ENCODE measurements around the gene PPP1R1C. TPM values are rescaled to one million over a fixed set of nuclear protein-coding genes. Genes with fewer than 3 reads are reported as not detected.

The PPP1R1C gene
- total RNA-seq, 1 donor from 2014 or later = 1.7 TPM

GRCh38 chr2:181973171-181973783, 12.4 kb upstream of the PPP1R1C start:
- Mint-ChIP-seq H3K4me3 (no peak overlapping the region), H3K4me1 (no peaks in the 10 kb centered on the region), H3K27ac (ENCODE audit: unreplicated experiment) (no peak overlapping the region), H3K27me3 (ENCODE audit: low read depth) (no peaks in the 10 kb centered on the region), H3K36me3 (ENCODE audit: low read depth) (peaks cover 3% of the 10 kb centered on the region), H3K9me3 (peaks cover 6% of the 10 kb centered on the region)
- DNase-seq (ENCODE audit: low read depth, low spot score) = no peak
- no peak for TF ChIP-seq CTCF (conservative IDR thresholded peaks at IDR 0.05)

- peaks cover 3% of the 10 kb centered on the region for H3K9me3 Mint-ChIP-seq
- no peak for DNase-seq (ENCODE audit: low read depth, low spot score)
- no peaks in the 10 kb centered on the region for H3K4me1 Mint-ChIP-seq
- no peak for TF ChIP-seq CTCF (conservative IDR thresholded peaks at IDR 0.05)
- H3K27ac Mint-ChIP-seq (ENCODE audit: unreplicated experiment) = no peak overlapping the region
- H3K36me3 Mint-ChIP-seq (ENCODE audit: low read depth) = no peaks in the 10 kb centered on the region
- H3K4me3 Mint-ChIP-seq = no peak overlapping the region
- H3K27me3 Mint-ChIP-seq (ENCODE audit: low read depth) = no peaks in the 10 kb centered on the region
These were observed 7.8 kb upstream of the PPP1R1C start for GRCh38 chr2:181977661-181978350.

GRCh38 chr2:181978351-181979150, 7.1 kb upstream of the PPP1R1C start:
- H3K4me3 Mint-ChIP-seq = no peak overlapping the region
- no peak for TF ChIP-seq CTCF (conservative IDR thresholded peaks at IDR 0.05)
- H3K27me3 Mint-ChIP-seq (ENCODE audit: low read depth) = no peaks in the 10 kb centered on the region
- no peaks in the 10 kb centered on the region for H3K36me3 Mint-ChIP-seq (ENCODE audit: low read depth)
- peaks cover 5% of the 10 kb centered on the region for H3K9me3 Mint-ChIP-seq
- DNase-seq (ENCODE audit: low read depth, low spot score) = no peak
- no peaks in the 10 kb centered on the region for H3K4me1 Mint-ChIP-seq
- H3K27ac Mint-ChIP-seq (ENCODE audit: unreplicated experiment) = no peak overlapping the region

GRCh38 chr2:181984060-181984459, 1.6 kb upstream of the PPP1R1C start:
- Mint-ChIP-seq H3K4me1 (peaks cover 30% of the 10 kb centered on the region), H3K27me3 (ENCODE audit: low read depth) (no peaks in the 10 kb centered on the region), H3K36me3 (ENCODE audit: low read depth) (no peaks in the 10 kb centered on the region)

More at GRCh38 chr2:181984060-181984459, 1.6 kb upstream of the PPP1R1C start:
- peaks cover 3% of the 10 kb centered on the region for H3K9me3 Mint-ChIP-seq
- no peak for TF ChIP-seq CTCF (conservative IDR thresholded peaks at IDR 0.05)
- no peak overlapping the region for H3K27ac Mint-ChIP-seq (ENCODE audit: unreplicated experiment)
- DNase-seq (ENCODE audit: low read depth, low spot score) = no peak
- no peak overlapping the region for H3K4me3 Mint-ChIP-seq
